ENCODE results near the gene C1QTNF6.

The C1QTNF6 gene

DNA sequence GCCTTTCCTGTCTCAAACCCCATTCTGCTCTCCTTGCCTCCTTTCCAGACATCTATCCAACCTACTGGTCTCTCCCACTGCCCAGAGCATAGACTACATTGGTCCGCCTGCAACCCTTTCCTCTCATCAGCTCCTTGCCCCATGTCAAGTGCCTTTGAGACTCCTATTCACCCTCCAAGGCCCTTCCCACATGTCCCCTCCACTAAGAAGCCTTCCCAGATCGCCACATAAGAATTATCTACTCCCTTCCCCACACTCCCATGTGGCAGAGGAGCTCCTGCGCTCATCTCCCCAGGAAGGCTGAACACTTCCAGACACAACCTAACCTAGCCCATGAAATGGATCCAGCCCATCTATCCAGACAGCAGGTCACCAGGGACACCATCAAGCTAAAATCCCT, 10.3 kb downstream of the C1QTNF6 start:
- Histone ChIP-seq H3K9ac (ENCODE audit: low read depth, low read length, poor library complexity, severe bottlenecking) (no peak overlapping the region), H4K20me1 (ENCODE audit: insufficient read depth, low read length, poor library complexity, severe bottlenecking) (no peaks in the 10 kb centered on the region), H3K36me3 (ENCODE audit: insufficient read depth, low read length) (no peaks in the 10 kb centered on the region), H2AFZ (ENCODE audit: low read length) (no peak overlapping the region), H3K9me3 (ENCODE audit: insufficient read depth, low read depth, low read length) (no peaks in the 10 kb centered on the region), H3F3A (ENCODE audit: low read depth) (no peaks in the 10 kb centered on the region), H3K79me2 (ENCODE audit: insufficient read depth, low read length) (no peaks in the 10 kb centered on the region), H3K27me3 (ENCODE audit: insufficient read depth, low read length, poor library complexity, severe bottlenecking) (no peaks in the 10 kb centered on the region), H3K9me2 (replicated peaks; ENCODE audit: low read depth, low read length) (no peaks in the 10 kb centered on the region), H3K4me2 (ENCODE audit: low read depth, low read length, poor library complexity, severe bottlenecking) (no peak overlapping the region), H3K4me1 (ENCODE audit: insufficient read depth, low read length, poor library complexity, severe bottlenecking) (no peaks in the 10 kb centered on the region), H3K4me3 (ENCODE audit: low read length, poor library complexity, severe bottlenecking) (no peak overlapping the region)
- TF ChIP-seq EZH2phosphoT487 (IDR thresholded peaks at IDR 0.05; ENCODE audit: borderline replicate concordance): no peak
- TF ChIP-seq CTCF (conservative IDR thresholded peaks at IDR 0.05; ENCODE audit: low read length): no peak

- Histone ChIP-seq H3K9me3 (ENCODE audit: insufficient read depth, low read depth, low read length) (no peaks in the 10 kb centered on the region), H3K27me3 (ENCODE audit: insufficient read depth, low read length, poor library complexity, severe bottlenecking) (no peaks in the 10 kb centered on the region), H3F3A (ENCODE audit: low read depth) (no peaks in the 10 kb centered on the region), H3K4me2 (ENCODE audit: low read depth, low read length, poor library complexity, severe bottlenecking) (no peak overlapping the region), H3K36me3 (ENCODE audit: insufficient read depth, low read length) (no peaks in the 10 kb centered on the region), H3K4me3 (ENCODE audit: low read length, poor library complexity, severe bottlenecking) (no peak overlapping the region), H3K9me2 (replicated peaks; ENCODE audit: low read depth, low read length) (no peaks in the 10 kb centered on the region), H2AFZ (ENCODE audit: low read length) (no peak overlapping the region), H3K9ac (ENCODE audit: low read depth, low read length, poor library complexity, severe bottlenecking) (no peak overlapping the region), H3K79me2 (ENCODE audit: insufficient read depth, low read length) (no peaks in the 10 kb centered on the region), H4K20me1 (ENCODE audit: insufficient read depth, low read length, poor library complexity, severe bottlenecking) (no peaks in the 10 kb centered on the region), H3K4me1 (ENCODE audit: insufficient read depth, low read length, poor library complexity, severe bottlenecking) (no peaks in the 10 kb centered on the region)
- TF ChIP-seq CTCF (conservative IDR thresholded peaks at IDR 0.05; ENCODE audit: low read length) (no peak), EZH2phosphoT487 (IDR thresholded peaks at IDR 0.05; ENCODE audit: borderline replicate concordance) (no peak)
Measured at GRCh38 chr22:37177221-37177620, 10.8 kb downstream of the C1QTNF6 start.

DNA sequence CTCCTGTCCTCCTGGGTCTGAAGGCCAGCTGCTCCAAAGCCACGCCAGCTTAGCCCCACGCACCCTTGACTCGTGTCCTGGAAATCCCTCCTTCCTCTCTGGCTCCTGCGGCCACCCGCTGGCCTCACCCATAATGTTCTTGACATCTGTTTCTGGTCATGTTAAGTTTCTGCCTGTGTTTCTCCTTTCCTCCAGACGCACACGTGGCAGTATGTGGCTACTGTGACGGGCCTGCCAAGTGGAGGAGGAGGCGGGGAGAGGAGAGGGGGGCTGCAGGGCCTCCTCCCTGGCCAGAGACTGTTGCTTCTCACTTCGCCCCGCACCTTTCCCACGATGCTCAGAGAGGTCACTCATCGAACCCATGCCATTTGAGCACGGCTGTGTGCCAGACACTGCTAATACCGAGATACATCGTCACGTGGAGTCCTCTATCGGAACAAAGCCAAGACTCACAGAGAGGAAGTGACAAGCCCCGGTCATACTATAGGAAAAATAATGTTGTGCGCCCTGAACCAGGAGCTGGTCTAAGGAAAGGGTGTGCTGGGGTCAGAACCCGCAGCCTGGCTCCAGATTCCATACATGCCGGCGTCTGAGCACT, 11.5 kb downstream of the C1QTNF6 start:
- H3K4me2 ChIP-seq (ENCODE audit: low read depth, low read length, poor library complexity, severe bottlenecking): no peak overlapping the region

More for the DNA sequence above, 11.5 kb downstream of the C1QTNF6 start:
- Histone ChIP-seq H3K4me3 (ENCODE audit: low read length, poor library complexity, severe bottlenecking) (no peak overlapping the region), H3K79me2 (ENCODE audit: insufficient read depth, low read length) (no peaks in the 10 kb centered on the region), H3K27me3 (ENCODE audit: insufficient read depth, low read length, poor library complexity, severe bottlenecking) (no peaks in the 10 kb centered on the region), H3F3A (ENCODE audit: low read depth) (no peaks in the 10 kb centered on the region), H3K9me2 (replicated peaks; ENCODE audit: low read depth, low read length) (no peaks in the 10 kb centered on the region), H3K36me3 (ENCODE audit: insufficient read depth, low read length) (no peaks in the 10 kb centered on the region), H4K20me1 (ENCODE audit: insufficient read depth, low read length, poor library complexity, severe bottlenecking) (no peaks in the 10 kb centered on the region), H2AFZ (ENCODE audit: low read length) (no peak overlapping the region), H3K4me1 (ENCODE audit: insufficient read depth, low read length, poor library complexity, severe bottlenecking) (no peaks in the 10 kb centered on the region), H3K9ac (ENCODE audit: low read depth, low read length, poor library complexity, severe bottlenecking) (no peak overlapping the region), H3K9me3 (ENCODE audit: insufficient read depth, low read depth, low read length) (no peaks in the 10 kb centered on the region)
- no peak for TF ChIP-seq CTCF (conservative IDR thresholded peaks at IDR 0.05; ENCODE audit: low read length)
- no peak for TF ChIP-seq EZH2phosphoT487 (IDR thresholded peaks at IDR 0.05; ENCODE audit: borderline replicate concordance)

Data from Loucy (cell line).